ENCODE measurements around the gene COPS4. TPM values are rescaled to one million over a fixed set of nuclear protein-coding genes. Genes with fewer than 3 reads are reported as not detected.

Gene COPS4
- total and polyA plus RNA-seq, 4 donors = 31.7 to 35.7 (median 35.2) TPM

GRCh38 chr4:83114576-83114975, 79.6 kb downstream of the COPS4 start, which contains the start of gene PLAC8:
PLAC8 (minus strand) TSS chr4:83114729; CDS start chr4:83107921, 6,808 bp downstream.
- H3K4me1 ChIP-seq (ENCODE audit: control insufficient read depth in 1 of 2, insufficient read depth in 2 of 2, low read length in 2 of 2) = no peaks in the 10 kb centered on the region
- ATAC-seq (ENCODE audit: low FRiP score) = no peak
- no peaks in the 10 kb centered on the region for H3K9me3 ChIP-seq (ENCODE audit: control insufficient read depth, low read length)
- H3K27ac ChIP-seq (ENCODE audit: low read depth in 1 of 2, low read length in 2 of 2) = no peak within 1 kb of the TSS
- H3K4me3 ChIP-seq (ENCODE audit: low read length in 2 of 2) = no peak within 1 kb of the TSS
- no peaks in the 10 kb centered on the region for H3K36me3 ChIP-seq (ENCODE audit: control insufficient read depth in 1 of 2, insufficient read depth in 2 of 2, low read length in 1 of 2)
- intact Hi-C loops (cut with DNase I) = no loop called here
- 64 to 70% methylated on average over 5 of the region's 5 CpGs for WGBS, 2 donors
- no peak for DNase-seq
- no peaks in the 10 kb centered on the region for H3K27me3 ChIP-seq (ENCODE audit: control insufficient read depth in 1 of 2, insufficient read depth in 2 of 2, low read length in 1 of 2)

GRCh38 chr4:83115000-83115399, 80.0 kb downstream of the COPS4 start:
- no peaks in the 10 kb centered on the region for H3K9me3 ChIP-seq (ENCODE audit: control insufficient read depth, low read length)
- H3K27ac ChIP-seq (ENCODE audit: low read depth in 1 of 2, low read length in 2 of 2) = no peak overlapping the region
- H3K27me3 ChIP-seq (ENCODE audit: control insufficient read depth in 1 of 2, insufficient read depth in 2 of 2, low read length in 1 of 2) = no peaks in the 10 kb centered on the region
- H3K4me1 ChIP-seq (ENCODE audit: control insufficient read depth in 1 of 2, insufficient read depth in 2 of 2, low read length in 2 of 2) = no peaks in the 10 kb centered on the region
- intact Hi-C loops (cut with DNase I) = no loop called here
- no peak overlapping the region for H3K4me3 ChIP-seq (ENCODE audit: low read length in 2 of 2)
- ATAC-seq (ENCODE audit: low FRiP score) = no peak
- DNase-seq = no peak
- no peaks in the 10 kb centered on the region for H3K36me3 ChIP-seq (ENCODE audit: control insufficient read depth in 1 of 2, insufficient read depth in 2 of 2, low read length in 1 of 2)

- no peak for ATAC-seq (ENCODE audit: low FRiP score)
- no peaks in the 10 kb centered on the region for H3K9me3 ChIP-seq (ENCODE audit: control insufficient read depth, low read length)
- H3K4me3 ChIP-seq (ENCODE audit: low read length in 2 of 2) = no peak overlapping the region
- DNase-seq = no peak
- no peaks in the 10 kb centered on the region for H3K4me1 ChIP-seq (ENCODE audit: control insufficient read depth in 1 of 2, insufficient read depth in 2 of 2, low read length in 2 of 2)
- H3K27ac ChIP-seq (ENCODE audit: low read depth in 1 of 2, low read length in 2 of 2) = no peak overlapping the region
- H3K36me3 ChIP-seq (ENCODE audit: control insufficient read depth in 1 of 2, insufficient read depth in 2 of 2, low read length in 1 of 2) = no peaks in the 10 kb centered on the region
- intact Hi-C loops (cut with DNase I) = no loop called here
- 76 to 88% methylated on average over 8 of the region's 8 CpGs for WGBS, 2 donors
- H3K27me3 ChIP-seq (ENCODE audit: control insufficient read depth in 1 of 2, insufficient read depth in 2 of 2, low read length in 1 of 2) = no peaks in the 10 kb centered on the region
Measured at GRCh38 chr4:83115656-83116285, 80.8 kb downstream of the COPS4 start.

- no peak for ATAC-seq (ENCODE audit: low FRiP score)
- no peaks in the 10 kb centered on the region for H3K4me1 ChIP-seq (ENCODE audit: control insufficient read depth in 1 of 2, insufficient read depth in 2 of 2, low read length in 2 of 2)
- H3K27ac ChIP-seq (ENCODE audit: low read depth in 1 of 2, low read length in 2 of 2) = no peak overlapping the region
- H3K36me3 ChIP-seq (ENCODE audit: control insufficient read depth in 1 of 2, insufficient read depth in 2 of 2, low read length in 1 of 2) = no peaks in the 10 kb centered on the region
- no peak overlapping the region for H3K4me3 ChIP-seq (ENCODE audit: low read length in 2 of 2)
- H3K9me3 ChIP-seq (ENCODE audit: control insufficient read depth, low read length) = no peaks in the 10 kb centered on the region
- DNase-seq = no peak
- intact Hi-C loops (cut with DNase I) = no loop called here
- H3K27me3 ChIP-seq (ENCODE audit: control insufficient read depth in 1 of 2, insufficient read depth in 2 of 2, low read length in 1 of 2) = no peaks in the 10 kb centered on the region
- 58 to 65% methylated on average over 2 of the region's 2 CpGs for WGBS, 2 donors
Measured at GRCh38 chr4:83118869-83119268, 83.9 kb downstream of the COPS4 start.

GRCh38 chr4:83121246-83121645, 86.3 kb downstream of the COPS4 start:
- WGBS, 2 donors = 75 to 78% methylated on average over 5 of the region's 5 CpGs
- Histone ChIP-seq H3K27me3 (ENCODE audit: control insufficient read depth in 1 of 2, insufficient read depth in 2 of 2, low read length in 1 of 2) (no peaks in the 10 kb centered on the region), H3K9me3 (ENCODE audit: control insufficient read depth, low read length) (no peaks in the 10 kb centered on the region), H3K4me1 (ENCODE audit: control insufficient read depth in 1 of 2, insufficient read depth in 2 of 2, low read length in 2 of 2) (no peaks in the 10 kb centered on the region), H3K4me3 (ENCODE audit: low read length in 2 of 2) (no peak overlapping the region), H3K27ac (ENCODE audit: low read depth in 1 of 2, low read length in 2 of 2) (no peak overlapping the region), H3K36me3 (ENCODE audit: control insufficient read depth in 1 of 2, insufficient read depth in 2 of 2, low read length in 1 of 2) (no peaks in the 10 kb centered on the region)
- intact Hi-C loops (cut with DNase I) = no loop called here
- ATAC-seq (ENCODE audit: low FRiP score) (no peak), DNase-seq (no peak)

GRCh38 chr4:83124111-83124780, 89.3 kb downstream of the COPS4 start:
- H3K4me1 ChIP-seq (ENCODE audit: control insufficient read depth in 1 of 2, insufficient read depth in 2 of 2, low read length in 2 of 2) = no peaks in the 10 kb centered on the region
- DNase-seq (peak in 1 of 2 donors; percentile 52), ATAC-seq (ENCODE audit: low FRiP score) (peak; percentile 41)
- 72 to 86% methylated on average over 9 to 10 of the region's 10 CpGs for WGBS, 2 donors
- H3K27ac ChIP-seq (ENCODE audit: low read depth in 1 of 2, low read length in 2 of 2) = no peak overlapping the region
- H3K27me3 ChIP-seq (ENCODE audit: control insufficient read depth in 1 of 2, insufficient read depth in 2 of 2, low read length in 1 of 2) = no peaks in the 10 kb centered on the region
- peaks cover 1% of the 10 kb centered on the region for H3K9me3 ChIP-seq (ENCODE audit: control insufficient read depth, low read length)
- H3K36me3 ChIP-seq (ENCODE audit: control insufficient read depth in 1 of 2, insufficient read depth in 2 of 2, low read length in 1 of 2) = no peaks in the 10 kb centered on the region
- H3K4me3 ChIP-seq (ENCODE audit: low read length in 2 of 2) = no peak overlapping the region
- intact Hi-C loops (cut with DNase I) = no loop called here

Other genes starting within 250 kb of the COPS4 start
- gene SCD5, start 236.4 kb upstream of the COPS4 start, total RNA-seq = 10 to 100 TPM in 1 of 2 donors, 1 to 10 TPM in 1; 6.0 to 11.5 TPM
- 1 to 10 TPM; 2.6 to 4.4 TPM for gene SCD5, start 236.4 kb upstream of the COPS4 start, polyA plus RNA-seq
- gene SEC31A, start 144.0 kb upstream of the COPS4 start, total RNA-seq = 100 to 1,000 TPM; 297 to 338 TPM
- 100 to 1,000 TPM; 100 to 165 TPM for gene SEC31A, start 144.0 kb upstream of the COPS4 start, polyA plus RNA-seq
- gene THAP9, start 134.4 kb upstream of the COPS4 start, total RNA-seq = 1 to 10 TPM; 2.6 to 6.5 TPM
- 1 to 10 TPM; 1.6 to 2.6 TPM for gene THAP9, start 134.4 kb upstream of the COPS4 start, polyA plus RNA-seq
- gene LIN54, start 24.4 kb upstream of the COPS4 start, total RNA-seq = 1 to 10 TPM; 7.1 to 9.7 TPM
- 1 to 10 TPM; 2.8 to 3.0 TPM for gene LIN54, start 24.4 kb upstream of the COPS4 start, polyA plus RNA-seq
- 1 to 10 TPM; 3.5 to 4.2 TPM for gene PLAC8, start 79.5 kb downstream of the COPS4 start, total RNA-seq
- 10 to 100 TPM in 1 of 2 donors, 1 to 10 TPM in 1; 3.2 to 48.1 TPM for gene PLAC8, start 79.5 kb downstream of the COPS4 start, polyA plus RNA-seq
- 1 to 10 TPM; 6.6 to 7.6 TPM for gene COQ2, start 249.6 kb downstream of the COPS4 start, total RNA-seq
- 1 to 10 TPM; 1.8 to 3.6 TPM for gene COQ2, start 249.6 kb downstream of the COPS4 start, polyA plus RNA-seq

Data from aorta (tissue), 5 donors.